AG04450 (cell line): Measurements from ENCODE around the gene MIER2. TPM values are rescaled to one million over a fixed set of nuclear protein-coding genes. Genes with fewer than 3 reads are reported as not detected.
"Not testable (repeated sequence)": the region's sequence is repeated elsewhere in the genome, so short reads cannot be mapped to it uniquely, and the experiment has no call there.

ENCODE experiments used
- CTCF ChIA-PET: fragments of 300-600, 350-600 bp; formaldehyde crosslinking; extraction: SDS; loops from one replicate; lab custom pipeline; 2022; ENCODE audit warnings: antibody characterized with exemption, inconsistent platforms; lab: Charles Lee
- POLR2A ChIA-PET: fragments of 350-600 bp; formaldehyde crosslinking; extraction: SDS; loops from one replicate; lab custom pipeline; 2021; ENCODE audit warnings: antibody characterized with exemption, inconsistent platforms; lab: Yijun Ruan, JAX
- DNase-seq: peaks from one replicate; pipeline ENCODE4 v3.0.0-alpha.2; 2011; ENCODE audit warnings: low read depth, low spot score
- H3K27ac ChIP-seq: one replicate; pipeline ENCODE4 v1.5.1; 2012; ENCODE audit warnings: low read depth, low read length, control low read depth
- H3K27me3 ChIP-seq: one replicate; pipeline ENCODE4 v1.6.0; 2012; ENCODE audit warnings: low read length; ENCODE audit not compliant: control insufficient read depth, insufficient read depth
- H3K4me3 ChIP-seq: 2 replicates; pipeline ENCODE4 v1.5.1; 2011; ENCODE audit warnings: mild to moderate bottlenecking, low read depth, low read length, control low read depth
- H3K9me3 ChIP-seq: 2 replicates; pipeline ENCODE4 v1.5.1; 2012; ENCODE audit warnings: low read length; ENCODE audit not compliant: control insufficient read depth, insufficient read depth
- CTCF ChIP-seq: IDR thresholded peaks from 2 replicates; pipeline ENCODE4 v1.5.1; 2011; ENCODE audit warnings: low read depth, low read length, control low read depth, inconsistent platforms
- polyA plus RNA-seq: library from polyadenylated mRNA; depleted of rRNA; stranded (reverse); fragments of >200 nt; gene quantifications from 2 replicates; pipeline ENCODE4 v1.2.3, GENCODE V29; 2011

Gene MIER2
- polyA plus RNA-seq, 1 experiment: 14.5 TPM

- no peak for DNase-seq
- ChIA-PET POLR2A (no interaction called here), CTCF (interaction anchor here (0.5 kb wide), 1 partner anchor 93 kb away, joined by 4 read pairs; no protein-coding TSS in a partner anchor)
- Histone ChIP-seq H3K27ac (no peak overlapping the region), H3K9me3 (peaks cover 30% of the 10 kb centered on the region), H3K27me3 (no peaks in the 10 kb centered on the region), H3K4me3 (no peak overlapping the region)
- no peak for TF ChIP-seq CTCF
These were observed 46.0 kb upstream of the MIER2 start for GRCh38 chr19:390386-391206.

- no peak overlapping the region for H3K4me3 ChIP-seq
- H3K9me3 ChIP-seq: peaks cover 27% of the 10 kb centered on the region
- H3K27me3 ChIP-seq: peaks cover 2% of the 10 kb centered on the region
- DNase-seq: no peak
- H3K27ac ChIP-seq: no peak overlapping the region
- no peak for TF ChIP-seq CTCF
- ChIA-PET POLR2A (no interaction called here), CTCF (interaction anchor here (1.1 kb wide), 1 partner anchor 116 kb away, joined by 4 read pairs; no protein-coding TSS in a partner anchor)
These were observed 45.3 kb upstream of the MIER2 start for GRCh38 chr19:389935-390289.

- H3K9me3 ChIP-seq: peaks cover 27% of the 10 kb centered on the region
- no peak overlapping the region for H3K27ac ChIP-seq
- H3K4me3 ChIP-seq: no peak overlapping the region
- CTCF ChIA-PET: interaction anchor here (1.1 kb wide), 1 partner anchor 117 kb away, joined by 4 read pairs; no protein-coding TSS in a partner anchor
- POLR2A ChIA-PET: no interaction called here
- TF ChIP-seq CTCF: no peak
- peaks cover 2% of the 10 kb centered on the region for H3K27me3 ChIP-seq
- DNase-seq: no peak
These were observed 44.8 kb upstream of the MIER2 start for GRCh38 chr19:389255-389934.

GRCh38 chr19:388691-389090 is 44.1 kb upstream of the MIER2 start:
- H3K27ac ChIP-seq: no peak overlapping the region
- POLR2A ChIA-PET: no interaction called here
- no peak overlapping the region for H3K4me3 ChIP-seq
- no peak for DNase-seq
- H3K9me3 ChIP-seq: peaks cover 27% of the 10 kb centered on the region
- H3K27me3 ChIP-seq: peaks cover 2% of the 10 kb centered on the region
- TF ChIP-seq CTCF: no peak
- CTCF ChIA-PET: no interaction called here

- H3K27me3 ChIP-seq: peaks cover 2% of the 10 kb centered on the region
- no peak overlapping the region for H3K27ac ChIP-seq
- no peak for DNase-seq
- no peak for TF ChIP-seq CTCF
- POLR2A ChIA-PET: no interaction called here
- CTCF ChIA-PET: no interaction called here
- no peak overlapping the region for H3K4me3 ChIP-seq
- H3K9me3 ChIP-seq: peaks cover 24% of the 10 kb centered on the region
These were observed 43.2 kb upstream of the MIER2 start for GRCh38 chr19:387777-388176.

GRCh38 chr19:386632-387301 is 42.2 kb upstream of the MIER2 start:
- H3K27ac ChIP-seq, H3K4me3 ChIP-seq, POLR2A ChIA-PET, CTCF ChIA-PET, DNase-seq, H3K27me3 ChIP-seq: not testable (repeated sequence)
- peaks cover 14% of the 10 kb centered on the region for H3K9me3 ChIP-seq

- H3K27me3 ChIP-seq, CTCF ChIA-PET, DNase-seq, H3K9me3 ChIP-seq, H3K27ac ChIP-seq, H3K4me3 ChIP-seq, POLR2A ChIA-PET: not testable (repeated sequence)
These were observed 41.6 kb upstream of the MIER2 start for GRCh38 chr19:386189-386588.
